ENCODE results near the gene C1QC.

The C1QC gene

GRCh38 chr1:22619798-22620197 is 23.6 kb upstream of the C1QC start:
- no peak for DNase-seq

- DNase-seq, result no peak
These were observed 21.7 kb upstream of the C1QC start for GRCh38 chr1:22621761-22622160.

GRCh38 chr1:22625262-22625925 is 18.0 kb upstream of the C1QC start:
- no peak for DNase-seq

- no peak for DNase-seq
These were observed 16.9 kb upstream of the C1QC start for GRCh38 chr1:22626237-22627157.

GRCh38 chr1:22627331-22627730 is 16.1 kb upstream of the C1QC start:
- DNase-seq, result no peak

- no peak for DNase-seq
These were observed 14.6 kb upstream of the C1QC start for GRCh38 chr1:22628698-22629444.

GRCh38 chr1:22629886-22630285 is 13.5 kb upstream of the C1QC start:
- no peak for DNase-seq

GRCh38 chr1:22633697-22634463 is 9.6 kb upstream of the C1QC start:
- no peak for DNase-seq

- no peak for DNase-seq
These were observed 8.0 kb upstream of the C1QC start for GRCh38 chr1:22635436-22635835.

- no peak for DNase-seq
These were observed 7.1 kb upstream of the C1QC start, which contains the start of gene C1QA for GRCh38 chr1:22636353-22636752. C1QA (plus strand) TSS chr1:22636628; CDS start chr1:22637617, 989 bp downstream.

GRCh38 chr1:22636927-22637326 is 6.5 kb upstream of the C1QC start:
- peak; percentile 14 for DNase-seq

GRCh38 chr1:22637907-22638445 is 5.5 kb upstream of the C1QC start:
- DNase-seq, result no peak

GRCh38 chr1:22638476-22639234 is 4.8 kb upstream of the C1QC start:
- DNase-seq, result no peak

GRCh38 chr1:22639286-22639685 is 4.1 kb upstream of the C1QC start:
- no peak for DNase-seq

GRCh38 chr1:22641247-22641646 is 2.2 kb upstream of the C1QC start:
- DNase-seq, result no peak

- DNase-seq, result peak; percentile 14
These were observed 1.4 kb upstream of the C1QC start for GRCh38 chr1:22641906-22642636.

- no peak for DNase-seq
These were observed 495 bp downstream of the C1QC start for GRCh38 chr1:22643928-22644327.

GRCh38 chr1:22645931-22646330 is 2.5 kb downstream of the C1QC start:
- DNase-seq, result no peak

GRCh38 chr1:22646384-22646783 is 3.0 kb downstream of the C1QC start:
- DNase-seq, result no peak

- DNase-seq, result no peak
These were observed 6.8 kb downstream of the C1QC start for GRCh38 chr1:22650089-22650693.

Measured in DMS79 (cell line).